Stimulated activated naive CD4-positive, alpha-beta T cell (primary cell): Measurements from ENCODE around the gene CYP3A5.
"Not testable (repeated sequence)": the region's sequence is repeated elsewhere in the genome, so short reads cannot be mapped to it uniquely, and the experiment has no call there.

ENCODE experiments used
- DNase-seq, 6 experiments: peaks; one replicate each; lab custom pipeline; 2025; lab: John Stamatoyannopoulos, UW

The CYP3A5 gene

DNA sequence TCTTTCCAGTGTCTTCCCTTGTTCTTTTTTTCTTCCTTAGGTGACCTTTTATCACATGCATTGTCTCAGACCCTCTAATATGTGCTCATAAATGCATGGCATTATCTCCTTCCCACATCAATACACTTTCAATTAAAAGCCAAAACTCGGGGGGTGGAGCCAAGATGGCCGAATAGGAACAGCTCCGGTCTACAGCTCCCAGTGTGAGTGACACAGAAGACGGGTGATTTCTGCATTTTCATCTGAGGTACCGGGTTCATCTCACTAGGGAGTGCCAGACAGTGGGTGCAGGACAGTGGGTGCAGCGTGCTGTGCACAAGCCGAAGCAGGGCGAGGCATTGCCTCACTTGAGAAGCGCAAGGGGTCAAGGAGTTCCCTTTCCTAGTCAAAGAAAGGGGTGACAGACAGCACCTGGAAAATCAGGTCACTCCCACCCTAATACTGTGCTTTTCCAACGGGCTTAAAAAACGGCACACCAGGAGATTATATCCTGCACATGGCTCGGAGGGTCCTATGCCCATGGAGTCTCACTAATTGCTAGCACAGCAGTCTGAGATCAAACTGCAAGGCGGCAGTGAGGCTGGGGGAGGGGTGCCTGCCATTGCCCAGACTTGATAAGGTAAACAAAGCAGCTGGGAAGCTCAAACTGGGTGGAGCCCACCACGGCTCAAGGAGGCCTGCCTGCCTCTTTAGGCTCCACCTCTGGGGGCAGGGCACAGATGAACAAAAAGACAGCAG, 6.2 kb upstream of the CYP3A5 start:
- not testable (repeated sequence) for DNase-seq

DNA sequence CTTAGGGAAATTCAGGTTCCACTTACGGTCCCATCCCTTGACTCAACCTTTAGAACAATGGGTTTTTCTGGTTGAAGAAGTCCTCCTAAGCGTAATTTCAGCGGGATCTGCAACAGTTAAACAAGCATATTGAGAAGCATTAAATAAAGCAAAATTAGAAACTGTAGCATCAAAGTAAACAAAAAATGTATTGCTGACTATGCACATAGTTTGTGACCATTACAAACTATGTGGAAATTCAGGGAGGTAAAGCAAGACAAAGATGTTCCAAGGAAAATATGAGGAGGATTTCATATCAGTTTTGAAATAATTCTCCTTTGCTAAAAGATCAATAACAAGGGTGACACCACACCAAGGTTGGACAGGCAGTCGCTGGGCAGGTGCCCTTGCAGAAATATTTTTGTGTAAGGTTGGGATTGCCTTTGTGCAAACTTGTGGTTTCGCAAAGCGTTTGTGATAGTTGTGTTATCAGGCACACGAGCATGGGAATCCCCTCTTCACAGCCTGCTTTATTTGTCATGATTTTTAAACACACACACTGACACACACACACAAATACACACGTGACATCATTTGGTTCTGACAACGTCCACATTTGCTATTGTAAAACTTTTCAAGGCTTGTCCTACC, 5.4 kb upstream of the CYP3A5 start:
- DNase-seq, result no peak

DNA sequence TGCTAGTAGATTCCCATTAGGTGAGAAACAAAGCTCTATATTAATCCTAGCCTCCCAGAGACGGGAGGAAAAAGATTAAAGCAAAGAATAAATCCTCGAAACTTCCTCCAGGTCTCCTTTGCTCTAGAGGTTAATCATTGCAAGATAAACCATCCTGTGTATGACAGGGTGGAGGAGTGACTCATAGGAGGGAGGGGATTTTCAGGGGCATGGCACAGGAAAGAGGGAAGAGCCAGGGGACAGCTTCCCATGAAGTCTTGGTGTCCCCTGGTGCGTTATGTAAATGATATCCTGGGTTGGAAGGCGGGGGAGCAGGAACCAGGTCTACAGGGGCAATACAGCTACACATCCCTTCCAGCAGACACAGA, 780 bp downstream of the CYP3A5 start:
- DNase-seq, result no peak

DNA sequence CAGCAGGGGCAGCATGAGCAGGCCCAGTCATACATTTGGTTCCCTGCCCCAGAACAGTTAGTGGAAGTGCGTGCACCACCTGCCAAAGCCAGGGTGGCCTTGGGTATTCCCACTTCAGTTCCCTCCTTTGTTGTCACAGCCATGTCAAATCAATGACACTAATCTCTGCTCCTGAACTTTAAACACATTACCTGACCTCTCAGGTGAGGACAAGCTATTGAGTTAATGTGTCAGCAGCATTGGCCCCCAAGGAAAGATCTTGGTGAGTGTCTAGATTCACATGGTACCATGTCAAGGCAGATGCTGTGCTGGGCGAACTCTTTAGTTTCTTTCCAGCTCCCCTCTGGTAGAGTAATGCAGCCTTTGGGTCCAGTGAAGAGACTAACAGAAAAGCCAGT, 2.1 kb downstream of the CYP3A5 start:
- DNase-seq, result no peak

DNA sequence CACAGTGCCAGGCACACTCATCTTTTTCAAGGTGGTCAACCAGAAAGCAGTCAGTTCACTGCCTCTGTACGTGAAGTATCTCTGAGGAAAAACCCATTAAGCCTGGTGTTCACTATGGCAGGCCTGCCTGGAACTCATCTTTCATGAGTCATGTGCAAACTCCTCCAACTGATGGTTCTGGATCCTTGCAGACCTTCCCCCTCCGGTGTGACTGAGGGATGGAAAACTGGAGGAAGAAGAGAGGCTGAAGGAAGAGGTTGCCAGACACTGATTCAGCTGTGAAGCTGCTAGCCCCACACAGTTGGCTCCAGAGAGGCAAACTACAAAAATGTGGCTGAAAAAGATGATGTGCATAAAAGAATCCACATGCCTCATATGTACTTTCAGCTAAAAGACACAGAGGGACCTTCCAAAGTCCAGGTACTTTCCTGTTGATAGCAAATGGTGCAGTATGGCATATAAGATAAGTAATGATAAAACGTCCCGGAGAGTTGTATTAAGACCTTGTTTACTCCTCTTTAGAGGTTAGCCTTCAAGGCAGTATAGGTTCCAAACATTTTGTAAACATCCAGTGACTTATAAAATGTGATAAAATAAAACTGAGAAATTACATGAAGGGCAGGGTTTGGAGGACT, 2.7 kb downstream of the CYP3A5 start:
- peak in 2 of 6 experiments; percentile 9 to 19 for DNase-seq

DNA sequence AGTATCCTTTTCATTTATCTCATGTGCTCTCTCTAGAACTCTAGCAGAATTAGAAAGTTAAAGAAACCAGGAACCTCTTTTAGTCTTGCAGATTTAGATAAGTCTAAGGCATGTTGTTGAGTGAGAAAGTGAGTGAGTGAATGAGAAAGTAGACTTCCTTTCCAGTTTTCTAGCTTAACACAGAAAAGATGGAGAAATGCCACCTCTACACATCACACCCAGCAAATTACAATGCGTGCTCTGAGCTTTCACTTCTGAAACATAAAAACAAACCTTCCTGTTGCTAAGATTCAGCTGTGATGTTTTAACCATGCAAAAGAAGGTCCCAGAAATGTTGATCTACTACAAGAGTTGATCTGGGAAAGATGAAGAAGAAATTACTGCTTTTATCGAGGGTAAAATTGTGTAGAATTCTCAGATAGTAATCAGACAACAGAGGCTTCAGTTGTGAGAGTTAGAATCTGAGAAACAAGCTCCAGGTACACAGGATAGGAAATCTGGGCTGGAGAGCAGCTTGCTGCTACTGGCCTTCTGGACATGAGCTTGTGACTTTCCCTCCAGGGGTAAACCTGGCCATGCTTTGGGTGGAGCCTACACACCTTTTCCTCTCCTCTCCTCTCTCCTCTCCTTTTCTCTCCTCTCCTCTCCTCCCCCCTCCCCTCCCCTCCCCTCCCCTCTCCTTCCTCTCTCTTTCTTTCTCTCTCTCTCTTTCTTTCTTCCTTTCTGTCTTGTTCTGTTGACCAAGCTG, 4.6 kb downstream of the CYP3A5 start:
- peak in 3 of 6 experiments; percentile 18 to 35 (median 24) for DNase-seq

DNA sequence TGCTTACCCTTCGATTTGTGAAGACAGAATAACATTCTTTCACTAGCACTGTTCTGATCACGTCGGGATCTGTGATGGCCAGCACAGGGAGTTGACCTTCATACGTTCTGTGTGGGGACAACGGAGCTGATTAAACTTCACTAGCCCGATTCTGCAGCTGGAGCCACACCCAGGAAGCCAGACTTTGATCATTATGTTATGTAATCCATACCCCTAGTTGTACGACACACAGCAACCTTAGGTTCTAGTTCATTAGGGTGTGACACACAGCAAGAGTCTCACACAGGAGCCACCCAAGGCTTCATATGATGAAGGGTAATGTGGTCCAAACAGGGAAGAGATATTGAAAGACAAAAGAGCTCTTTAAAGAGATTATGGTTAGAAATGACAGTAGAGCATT, 7.2 kb downstream of the CYP3A5 start:
- DNase-seq, result no peak

DNA sequence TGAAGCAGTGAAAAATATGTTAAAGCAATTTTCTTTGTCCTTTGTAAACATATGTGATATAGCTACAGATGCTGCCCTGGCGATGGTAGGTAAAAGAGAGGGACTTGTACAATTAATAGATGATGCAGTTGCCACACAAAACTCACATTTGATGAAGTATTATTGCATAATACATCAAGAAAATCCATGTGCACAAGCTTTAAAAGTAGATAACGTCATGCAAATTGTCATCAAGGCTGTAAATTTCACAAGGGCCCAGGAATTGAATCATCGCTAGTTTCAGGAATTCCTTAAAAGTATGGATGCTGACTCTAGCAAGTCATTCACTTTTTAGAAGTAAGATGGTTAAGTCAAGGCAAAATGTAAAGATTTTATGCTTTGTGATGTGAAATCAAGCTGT, 10.0 kb downstream of the CYP3A5 start:
- no peak for DNase-seq

DNA sequence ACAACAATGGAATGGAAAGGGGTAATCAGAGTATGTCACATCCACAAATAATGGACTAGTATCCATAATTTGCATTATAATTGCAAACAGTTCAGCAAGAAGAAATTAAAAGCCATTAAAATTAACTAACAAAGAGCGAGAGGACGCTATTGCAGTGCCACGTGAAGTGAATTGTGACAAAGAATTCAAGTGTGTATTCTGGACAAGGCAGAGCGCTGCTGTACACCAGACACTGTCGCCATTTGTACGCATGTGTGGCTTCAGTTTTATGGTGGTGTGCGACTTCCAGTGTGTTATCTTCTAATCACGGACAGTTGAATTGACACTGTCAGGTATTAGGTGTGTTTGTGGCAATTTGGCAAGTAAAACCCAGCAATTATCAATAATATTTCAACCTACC, 11.3 kb downstream of the CYP3A5 start:
- no peak for DNase-seq

DNA sequence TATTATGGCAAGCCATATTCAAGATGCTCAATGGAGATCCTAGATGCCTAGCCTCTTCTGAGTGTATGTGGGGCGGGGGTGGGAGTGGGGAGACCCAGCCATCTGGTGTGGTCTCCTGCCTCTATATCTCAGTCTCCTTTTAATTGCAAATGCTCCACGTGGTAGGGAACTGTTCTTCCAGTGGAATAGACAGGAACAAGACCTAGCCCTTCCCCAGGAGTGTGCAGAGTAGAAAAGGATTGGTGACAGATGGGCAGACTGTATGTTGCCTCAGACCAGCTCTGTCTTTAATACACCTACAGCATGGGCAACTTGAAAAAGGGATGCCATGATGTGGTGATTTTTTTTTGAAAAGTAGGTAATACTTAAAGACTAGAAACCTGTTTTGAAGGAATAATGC, 12.6 kb downstream of the CYP3A5 start:
- no peak for DNase-seq

DNA sequence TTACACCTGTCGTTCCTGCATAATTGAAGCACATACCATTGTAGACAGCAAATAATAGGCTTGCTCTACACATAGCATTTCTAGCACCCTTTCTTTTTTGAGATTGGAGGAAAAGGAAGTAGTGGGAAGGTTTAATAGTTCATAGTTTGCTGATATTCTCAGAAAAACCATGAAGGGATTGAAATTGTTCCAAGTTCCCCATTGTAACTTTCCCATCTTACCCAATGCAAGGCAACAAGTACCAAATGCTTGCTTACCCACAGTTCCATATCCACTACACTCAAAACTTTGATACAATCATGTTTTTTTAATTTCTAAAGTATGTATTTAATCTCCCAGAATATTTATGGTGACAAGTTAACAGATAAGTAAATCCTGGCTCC, 13.8 kb downstream of the CYP3A5 start:
- no peak for DNase-seq

DNA sequence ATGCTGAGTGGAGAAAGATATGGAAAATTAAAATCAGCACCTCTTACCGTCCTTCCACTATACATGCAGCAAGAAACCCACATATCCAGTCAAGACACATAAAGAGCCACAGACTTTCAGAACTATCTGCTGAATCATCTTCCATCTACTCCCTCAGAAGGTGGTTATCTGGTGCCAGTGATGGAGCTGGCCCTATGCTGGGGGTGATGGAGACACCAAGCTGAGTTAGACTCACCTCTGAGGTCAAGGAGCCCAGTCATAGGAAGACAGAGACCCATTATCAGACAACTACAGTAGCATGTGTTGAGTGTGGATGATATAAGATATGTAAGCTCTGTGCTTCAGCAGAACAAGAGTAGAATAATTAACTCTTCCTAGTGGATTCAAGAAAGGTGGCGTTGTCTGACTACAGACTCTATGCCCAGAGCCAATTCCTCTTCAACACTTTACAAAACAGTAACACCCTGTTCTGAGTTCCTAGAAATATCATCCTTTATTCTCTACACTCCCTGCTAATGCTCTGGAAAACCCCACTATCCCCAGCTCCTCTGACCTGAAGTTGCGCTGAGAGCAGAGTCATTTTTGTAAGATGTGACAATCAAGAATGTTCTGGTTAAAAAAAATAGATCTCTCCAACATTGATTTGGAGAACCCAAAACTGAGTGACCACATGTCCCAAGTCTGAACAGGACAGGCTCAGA, 14.3 kb downstream of the CYP3A5 start:
- no peak for DNase-seq

DNA sequence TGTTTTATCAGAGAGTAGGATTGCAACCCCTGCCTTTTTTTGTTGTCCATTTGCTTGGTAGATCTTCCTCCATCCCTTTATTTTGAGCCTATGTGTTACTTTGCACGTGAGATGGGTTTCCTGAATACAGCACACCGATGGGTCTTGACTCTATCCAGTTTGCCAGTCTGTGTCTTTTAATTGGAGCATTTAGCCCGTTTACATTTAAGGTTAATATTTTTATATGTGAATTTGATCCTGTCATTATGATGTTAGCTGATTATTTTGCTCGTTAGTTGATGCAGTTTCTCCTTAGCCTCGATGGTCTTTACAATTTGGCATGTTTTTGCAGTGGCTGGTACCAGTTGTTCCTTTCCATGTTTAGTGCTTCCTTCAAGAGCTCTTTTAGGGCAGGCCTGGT, 21.9 kb downstream of the CYP3A5 start:
- not testable (repeated sequence) for DNase-seq

DNA sequence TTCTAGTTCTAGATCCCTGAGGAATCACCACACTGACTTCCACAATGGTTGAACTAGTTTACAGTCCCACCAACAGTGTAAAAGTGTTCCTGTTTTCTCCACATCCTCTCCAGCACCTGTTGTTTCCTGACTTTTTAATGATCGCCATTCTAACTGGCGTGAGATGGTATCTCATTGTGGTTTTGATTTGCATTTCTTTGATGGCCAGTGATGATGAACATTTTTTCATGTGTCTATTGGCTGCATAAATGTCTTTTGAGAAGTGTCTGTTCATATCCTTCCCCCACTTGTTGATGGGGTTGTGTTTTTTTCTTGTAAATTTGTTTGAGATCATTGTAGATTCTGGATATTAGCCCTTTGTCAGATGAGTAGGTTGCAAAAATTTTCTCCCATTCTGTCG, 25.2 kb downstream of the CYP3A5 start:
- not testable (repeated sequence) for DNase-seq

DNA sequence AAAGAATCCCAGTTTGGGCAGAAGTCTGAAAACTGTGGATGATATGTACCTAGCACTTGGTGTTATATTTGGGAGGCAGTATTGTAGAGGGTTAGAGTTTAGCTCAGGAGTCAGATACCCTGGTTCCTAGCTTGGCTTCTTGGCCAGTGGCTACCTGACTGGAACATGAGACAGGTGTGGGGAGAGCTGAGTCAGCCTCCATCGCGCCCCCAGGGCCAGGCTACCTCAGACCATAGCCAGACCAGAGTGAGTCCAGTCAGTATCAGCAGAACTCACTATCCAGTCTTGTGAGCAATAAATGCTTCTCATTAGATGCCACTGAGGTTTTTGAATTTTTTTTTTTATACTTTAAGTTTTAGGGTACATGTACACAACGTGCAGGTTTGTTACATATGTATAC, 26.0 kb downstream of the CYP3A5 start:
- no peak for DNase-seq

DNA sequence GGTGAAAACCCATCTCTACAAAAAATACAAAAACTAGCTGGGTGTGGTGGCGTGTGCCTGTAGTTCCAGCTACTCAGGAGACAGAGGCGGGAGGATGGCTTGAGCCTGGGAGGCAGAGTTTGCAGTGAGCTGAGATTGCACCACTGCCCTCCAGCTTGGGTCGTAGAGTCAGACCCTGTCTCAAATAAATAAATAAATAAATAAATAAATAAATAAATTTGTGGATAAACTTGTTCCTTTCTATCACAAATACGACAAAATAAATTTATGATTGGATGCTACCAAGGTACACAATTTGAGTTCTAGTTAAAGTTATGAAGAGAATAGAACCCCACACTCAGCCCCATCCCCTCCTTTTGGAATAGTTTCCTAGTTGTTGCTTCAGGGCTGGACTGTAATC, 26.5 kb downstream of the CYP3A5 start:
- not testable (repeated sequence) for DNase-seq

DNA sequence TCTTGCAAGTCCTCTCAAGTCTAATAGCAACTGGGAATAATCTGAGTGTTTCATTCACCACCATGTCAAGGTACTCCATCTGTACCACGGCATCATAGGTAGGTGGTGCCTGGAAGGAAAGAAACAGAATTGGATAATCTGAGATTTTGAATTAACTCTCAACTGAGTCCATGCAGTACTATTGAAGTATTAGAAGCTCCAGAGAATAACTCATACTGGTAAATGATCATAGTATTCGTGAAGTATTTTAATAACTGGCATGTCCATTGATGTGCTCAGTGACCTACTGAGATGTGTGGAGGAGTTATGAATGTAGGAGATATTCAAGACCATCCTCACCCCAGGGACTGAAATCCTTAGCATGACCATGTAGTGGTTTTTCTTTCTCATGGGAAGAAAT, 27.1 kb downstream of the CYP3A5 start:
- DNase-seq, result no peak

DNA sequence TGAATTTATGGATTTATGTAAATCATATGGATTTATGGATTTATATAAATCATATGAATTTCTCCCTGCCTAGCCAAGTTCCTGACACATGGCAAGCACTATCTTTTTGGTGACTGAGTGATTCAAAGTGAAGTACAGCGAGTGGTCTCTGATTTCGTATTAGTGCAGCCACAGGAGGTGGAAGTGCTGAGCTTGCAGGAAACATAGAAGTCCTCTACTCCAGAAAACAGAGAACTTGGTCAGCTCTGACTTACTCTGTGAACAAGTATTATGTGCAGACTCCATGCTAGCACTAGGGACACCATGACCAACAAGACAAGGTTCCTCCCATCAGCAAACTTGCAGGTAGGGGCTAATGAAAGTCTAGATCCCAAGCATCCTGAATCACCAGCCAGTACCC, 28.5 kb downstream of the CYP3A5 start:
- no peak for DNase-seq

DNA sequence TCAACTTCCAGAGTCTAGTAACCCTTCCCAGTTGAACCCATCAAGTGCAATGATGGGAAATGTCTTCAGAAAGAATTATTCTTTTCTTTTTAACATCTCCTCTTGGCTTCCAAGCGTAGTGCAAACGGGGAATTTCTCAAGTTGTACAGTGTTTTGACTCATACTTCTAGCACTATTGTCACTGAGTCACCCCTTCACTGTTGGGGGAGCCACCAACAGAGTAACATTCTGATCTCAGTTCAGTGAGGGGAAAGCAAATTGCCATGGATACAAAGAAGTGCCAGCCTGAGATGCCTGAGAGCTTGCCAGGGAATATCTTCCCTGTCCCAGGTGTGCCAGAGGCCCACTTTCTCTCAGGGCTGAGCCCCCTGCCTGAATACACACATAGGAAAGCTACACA, 31.0 kb downstream of the CYP3A5 start:
- DNase-seq, result no peak

DNA sequence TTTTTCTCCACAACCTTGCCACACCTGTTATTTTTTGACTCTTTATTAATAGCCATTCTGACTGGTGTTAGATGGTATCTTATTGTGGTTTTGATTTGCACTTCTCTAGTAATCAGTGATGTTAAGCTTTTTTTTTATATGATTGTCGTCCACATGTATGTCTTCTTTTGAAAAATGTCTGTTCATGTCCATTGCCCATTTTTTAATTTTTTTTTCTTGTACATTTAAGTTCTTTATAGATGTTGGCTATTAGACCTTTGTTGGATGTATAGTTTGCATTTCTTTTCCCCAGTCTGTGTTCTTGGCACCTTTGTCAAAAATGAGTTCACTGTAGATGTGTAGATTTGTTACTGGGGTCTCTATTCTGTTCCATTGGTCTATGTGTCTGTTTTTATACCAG, 34.2 kb downstream of the CYP3A5 start:
- no peak for DNase-seq

DNA sequence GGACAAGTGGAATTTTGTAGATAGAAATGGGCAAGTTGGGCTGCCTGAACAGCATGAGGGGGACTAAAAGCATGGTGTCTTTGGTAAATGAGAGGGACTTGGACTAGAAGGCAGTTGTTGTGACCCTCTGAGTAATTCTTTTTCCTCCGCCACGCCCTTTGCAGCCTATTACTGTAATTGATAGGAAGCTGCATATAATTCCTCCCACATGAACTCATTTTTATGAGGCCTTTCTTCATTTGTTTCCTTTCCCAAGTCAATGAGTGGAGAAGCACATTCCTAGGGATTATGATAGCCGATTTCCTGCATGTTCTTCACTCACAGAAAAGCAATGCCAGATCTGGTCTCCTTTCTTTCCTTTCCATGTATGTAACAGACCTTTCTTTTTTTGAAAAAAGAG, 35.4 kb downstream of the CYP3A5 start:
- no peak for DNase-seq

DNA sequence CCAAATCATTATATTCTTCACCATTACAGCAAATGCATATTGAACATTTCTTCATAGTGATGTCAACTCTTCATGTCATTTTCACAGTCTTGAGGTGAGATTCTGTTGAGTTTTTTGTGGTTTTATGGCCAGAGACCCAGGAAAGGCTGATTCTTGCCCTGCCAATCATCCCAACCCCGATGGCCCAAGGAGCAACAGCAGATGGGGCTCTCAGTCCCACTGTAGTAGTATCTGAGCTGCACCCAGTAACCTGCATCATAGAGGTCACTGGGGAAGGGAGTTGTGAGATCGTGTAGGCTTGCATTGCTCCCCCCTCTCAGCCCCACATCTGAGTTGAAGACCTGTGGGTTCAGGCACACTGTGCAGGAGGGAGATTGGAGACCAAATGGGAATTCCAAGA, 36.3 kb downstream of the CYP3A5 start:
- no peak for DNase-seq
